Heart left ventricle (tissue), 13 donors: ENCODE results near the gene TRIM68.

Experiments used
- POLR2A ChIP-seq, 2 donors: fragments of 450-650 bp; IDR thresholded peaks; one replicate each; pipeline ENCODE4 v1.6.1; 2017; ENCODE audit warnings: antibody characterized with exemption in 2 of 2, mild to moderate bottlenecking in 2 of 2, moderate library complexity in 2 of 2
- TF ChIP-seq, protein P1 (sequence below), 12 donors: fragments of 200-600 bp; sonication (generic) in 4 of 12; IDR thresholded peaks; one replicate each; pipeline versions ENCODE4 v1.5.0 to v1.8.0; 2018 to 2022; ENCODE audit warnings: antibody characterized with exemption in 12 of 12, mild to moderate bottlenecking in 5 of 12
- donor health status: ischemic (EF 13 %, LVEDD 7.1; RV severe dilation, severe dysfunction).
- donor health status: DM: no; HTN: yes; CAD: no.
- donor health status: DM: no; HTN: no; CAD: no.
- donor health status: ischemic (EF 25% LVEDD 6.9; RV normal size, moderate dysfunction).
- donor health status: ischemic (EF 25% LVEDD 5.7; RV mildly dilated, moderate dysfunction).
- donor health status: ischemic (EF 35%, LVEDD 5.7; RV mildly dilated, moderate dysfunction).
- donor health status: nonischemic (EF 11% LVEDD 7.7; RV severe dilation, severe dysfunction).
- donor health status: DM: yes; HTN: yes; CAD: no.
- donor health status: PGD.
- donor health status: ischemic (EF 29% LVEDD 5.4; RV normal size, mild dysfunction).
- donor health status: nonischemic (EF 23%, LVEDD 6.1; RV moderate dilation, normal function).

DNA sequence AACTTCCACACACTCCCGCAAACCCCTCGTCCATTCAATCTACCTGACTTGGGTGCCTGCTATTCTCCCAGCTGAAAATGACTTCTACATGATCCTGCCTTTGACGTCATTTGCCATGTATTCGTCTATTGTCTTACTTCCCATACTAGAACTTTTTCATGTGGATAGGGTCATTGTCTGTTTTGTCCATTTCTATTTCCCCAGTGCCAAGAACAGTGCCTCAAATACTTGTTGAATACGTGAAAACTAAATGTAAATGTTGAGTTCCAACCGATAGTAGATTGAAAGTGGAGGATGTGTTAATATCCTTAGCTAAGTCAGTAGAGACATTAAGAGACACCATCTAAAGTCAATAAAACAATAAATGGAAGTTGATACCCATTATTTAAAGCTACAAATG lies 935 bp downstream of the TRIM68 start:
- no peak for TF ChIP-seq POLR2A (IDR thresholded peaks at IDR 0.05)
- TF ChIP-seq, protein P1, sequence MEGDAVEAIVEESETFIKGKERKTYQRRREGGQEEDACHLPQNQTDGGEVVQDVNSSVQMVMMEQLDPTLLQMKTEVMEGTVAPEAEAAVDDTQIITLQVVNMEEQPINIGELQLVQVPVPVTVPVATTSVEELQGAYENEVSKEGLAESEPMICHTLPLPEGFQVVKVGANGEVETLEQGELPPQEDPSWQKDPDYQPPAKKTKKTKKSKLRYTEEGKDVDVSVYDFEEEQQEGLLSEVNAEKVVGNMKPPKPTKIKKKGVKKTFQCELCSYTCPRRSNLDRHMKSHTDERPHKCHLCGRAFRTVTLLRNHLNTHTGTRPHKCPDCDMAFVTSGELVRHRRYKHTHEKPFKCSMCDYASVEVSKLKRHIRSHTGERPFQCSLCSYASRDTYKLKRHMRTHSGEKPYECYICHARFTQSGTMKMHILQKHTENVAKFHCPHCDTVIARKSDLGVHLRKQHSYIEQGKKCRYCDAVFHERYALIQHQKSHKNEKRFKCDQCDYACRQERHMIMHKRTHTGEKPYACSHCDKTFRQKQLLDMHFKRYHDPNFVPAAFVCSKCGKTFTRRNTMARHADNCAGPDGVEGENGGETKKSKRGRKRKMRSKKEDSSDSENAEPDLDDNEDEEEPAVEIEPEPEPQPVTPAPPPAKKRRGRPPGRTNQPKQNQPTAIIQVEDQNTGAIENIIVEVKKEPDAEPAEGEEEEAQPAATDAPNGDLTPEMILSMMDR (IDR thresholded peaks at IDR 0.05) = no peak
